ENCODE measurements around the gene PATJ.

Gene PATJ

DNA sequence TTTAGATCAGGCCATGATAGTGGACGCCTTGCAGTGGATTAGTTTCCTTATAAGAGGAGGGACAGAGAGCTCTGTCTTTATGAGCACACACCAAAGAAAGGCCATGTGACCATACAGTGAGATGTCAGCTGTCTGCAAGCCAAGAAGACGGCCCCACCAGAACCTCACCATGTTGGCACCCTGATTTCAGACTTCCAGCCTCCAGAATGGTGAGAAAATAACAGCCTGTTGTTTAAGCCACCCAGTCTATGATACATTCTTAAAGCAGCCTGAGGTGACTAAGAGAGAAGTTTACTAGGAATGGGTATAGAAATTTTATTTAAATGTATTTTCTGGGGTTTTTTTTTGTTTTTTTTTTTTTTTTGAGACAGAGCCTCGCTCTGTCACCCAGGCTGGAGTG lies 481.9 kb downstream of the PATJ start:
- DNase-seq = no peak

DNA sequence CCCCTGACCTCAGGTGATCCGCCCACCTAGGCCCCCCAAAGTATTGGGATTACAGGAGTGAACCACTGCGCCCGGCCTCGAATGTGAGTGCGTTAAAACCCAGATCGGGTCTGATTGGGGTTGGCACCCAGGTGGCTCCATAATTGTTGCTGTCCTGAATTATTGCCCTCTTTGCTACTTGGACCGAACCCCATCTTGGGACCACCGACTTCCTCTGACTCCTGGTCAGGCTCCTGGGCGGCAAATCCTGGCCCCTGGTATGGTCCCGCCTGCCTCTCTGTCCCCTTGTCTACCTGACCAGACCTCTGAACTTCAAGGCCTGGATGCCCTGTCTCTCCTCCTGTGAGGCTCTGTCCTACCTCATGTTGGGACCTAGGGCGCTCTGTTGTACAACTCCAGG lies 485.2 kb downstream of the PATJ start:
- no peak for DNase-seq

All from NCI-H446 treated with DMSO at 0.1 percent for 48 hours (cell line).